ENCODE results near the gene DPF3. TPM values are rescaled to one million over a fixed set of nuclear protein-coding genes. Genes with fewer than 3 reads are reported as not detected.
A peak's percentile ranks its signal among the peaks of the same experiment; 100 is the strongest.

DPF3 gene
- total RNA-seq (2.2 TPM), polyA plus RNA-seq (0.71 TPM)

DNA sequence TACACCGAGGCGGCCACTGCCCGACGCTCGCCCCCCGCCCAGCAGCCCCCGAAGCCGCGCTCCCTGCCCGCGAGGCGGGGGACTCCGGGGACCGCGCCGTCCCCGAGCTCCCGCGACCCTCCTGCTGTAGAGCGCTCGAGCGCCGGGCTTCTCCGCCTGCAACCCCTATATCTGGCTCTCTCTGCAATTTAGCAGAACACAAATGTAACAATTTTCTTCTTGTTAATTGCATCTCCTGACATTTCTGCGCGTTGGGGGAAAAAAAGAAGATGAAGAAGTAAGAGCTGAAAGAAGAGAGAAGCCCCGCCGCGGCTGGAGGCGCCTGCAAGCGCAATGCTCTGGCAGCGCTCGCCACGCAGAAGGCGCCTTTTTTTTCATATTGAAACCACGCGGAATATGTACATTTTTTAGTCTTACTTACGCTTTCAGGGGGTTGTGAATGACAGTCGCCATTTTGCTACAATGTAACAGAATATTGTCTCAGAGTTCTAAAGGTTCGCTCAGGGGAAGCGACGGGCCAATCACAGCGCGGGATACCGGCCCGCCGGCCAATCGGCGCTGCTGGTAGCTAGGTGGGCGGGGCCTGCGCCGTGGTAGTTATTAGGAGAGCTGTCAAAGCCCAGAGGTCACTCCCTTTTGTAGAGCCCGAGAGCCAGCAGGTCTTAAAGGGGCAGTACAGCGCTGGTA lies at the start of gene DPF3:
TSS of gene DPF3 (minus strand) at position 466 of the 687 bp plus-strand sequence. CDS start at position 453, 13 bp downstream.
- under 1% methylated on average over 54 of the region's 54 CpGs for WGBS
- peak within 1 kb of the TSS; percentile 65 for H3K4me3 ChIP-seq (ENCODE audit: low read depth, low read length)
- H3K36me3 ChIP-seq (ENCODE audit: insufficient read depth), result no peaks in the 10 kb centered on the region
- peak; percentile 74 for DNase-seq (ENCODE audit: extremely low spot score)
- no peaks in the 10 kb centered on the region for H3K4me1 ChIP-seq (ENCODE audit: insufficient read depth)
- no peak within 1 kb of the TSS for H3K27ac ChIP-seq (ENCODE audit: low read depth)

DNA sequence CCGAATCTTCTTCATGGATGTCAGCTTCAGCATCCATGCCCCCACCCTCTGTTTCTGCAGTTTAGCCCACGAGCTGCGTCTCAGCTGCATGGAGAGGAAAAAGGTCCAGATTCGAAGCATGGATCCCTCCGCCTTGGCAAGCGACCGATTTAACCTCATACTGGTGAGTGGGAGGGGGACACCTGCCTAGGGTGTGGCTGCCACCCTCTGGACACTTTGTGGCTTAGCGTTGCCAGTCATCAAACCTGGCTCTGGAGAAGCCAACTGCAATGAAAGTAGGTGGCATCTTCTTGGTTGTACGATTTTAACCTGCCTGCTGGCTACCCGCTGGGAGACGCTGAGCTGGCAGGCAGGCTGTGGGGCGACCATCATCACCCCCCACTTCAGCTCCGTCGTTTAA lies 49.0 kb upstream of the DPF3 start:
- 93% methylated on average over 14 of the region's 14 CpGs for WGBS
- H3K4me3 ChIP-seq (ENCODE audit: low read depth, low read length), result no peak overlapping the region
- no peak for DNase-seq (ENCODE audit: extremely low spot score)
- H3K4me1 ChIP-seq (ENCODE audit: insufficient read depth), result no peaks in the 10 kb centered on the region
- H3K36me3 ChIP-seq (ENCODE audit: insufficient read depth), result no peaks in the 10 kb centered on the region
- no peak overlapping the region for H3K27ac ChIP-seq (ENCODE audit: low read depth)

DNA sequence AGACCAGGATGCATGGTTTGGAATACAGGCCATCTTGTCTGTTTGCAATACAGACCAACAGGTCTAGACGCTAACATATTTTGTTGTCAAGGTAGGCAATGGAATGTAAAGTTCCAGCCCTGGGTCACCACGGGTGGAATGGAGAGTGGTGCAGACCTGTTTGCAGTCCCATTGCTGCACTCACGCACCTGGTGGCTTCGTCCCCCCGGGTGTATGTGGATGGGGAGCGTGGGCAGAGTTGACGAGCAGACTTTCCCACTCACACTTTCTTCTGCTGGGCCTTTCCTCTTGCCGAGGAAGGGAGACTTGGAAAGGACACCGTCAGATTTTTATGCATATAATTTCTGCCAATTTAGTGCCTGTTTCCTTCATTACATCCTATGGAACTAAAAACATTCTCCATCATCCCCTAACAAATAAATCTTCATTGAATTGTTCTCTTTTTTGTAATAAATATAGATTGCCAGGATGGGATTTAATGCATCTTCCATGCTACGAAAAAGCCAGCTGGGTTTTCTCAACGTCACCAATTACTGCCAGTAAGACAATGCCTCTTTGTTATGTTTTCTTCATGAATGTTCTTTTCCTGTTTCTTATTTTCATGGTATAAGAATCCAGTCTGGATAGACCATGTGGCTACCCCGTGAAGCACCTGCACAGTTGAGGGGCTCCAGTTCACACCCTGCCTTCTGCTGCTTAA lies 47.5 kb upstream of the DPF3 start:
- H3K4me1 ChIP-seq (ENCODE audit: insufficient read depth), result no peaks in the 10 kb centered on the region
- no peak overlapping the region for H3K27ac ChIP-seq (ENCODE audit: low read depth)
- no peak overlapping the region for H3K4me3 ChIP-seq (ENCODE audit: low read depth, low read length)
- H3K36me3 ChIP-seq (ENCODE audit: insufficient read depth), result no peaks in the 10 kb centered on the region
- DNase-seq (ENCODE audit: extremely low spot score), result no peak
- 81% methylated on average over 12 of the region's 12 CpGs for WGBS

DNA sequence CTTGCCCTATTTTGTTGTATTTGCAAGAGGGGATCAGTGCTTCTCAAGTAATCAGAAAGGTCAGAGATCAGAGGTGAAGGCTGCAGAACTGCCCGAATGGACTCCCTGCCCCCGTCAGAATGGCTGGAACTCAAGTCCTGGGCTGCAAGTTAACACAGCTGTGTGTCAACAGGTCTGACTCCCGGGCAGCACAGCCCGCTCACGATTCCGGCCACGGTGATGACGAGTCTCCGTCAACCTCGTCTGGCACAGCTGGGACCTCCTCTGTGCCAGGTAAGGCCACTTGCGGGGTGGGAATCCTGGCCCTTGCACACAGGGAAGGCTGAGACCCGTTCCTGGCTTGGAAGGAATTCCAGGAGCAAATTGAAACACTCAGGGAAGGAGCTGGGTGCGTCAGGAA lies 45.7 kb upstream of the DPF3 start:
- H3K4me3 ChIP-seq (ENCODE audit: low read depth, low read length), result no peak overlapping the region
- H3K36me3 ChIP-seq (ENCODE audit: insufficient read depth), result no peaks in the 10 kb centered on the region
- no peaks in the 10 kb centered on the region for H3K4me1 ChIP-seq (ENCODE audit: insufficient read depth)
- 83% methylated on average over 13 of the region's 13 CpGs for WGBS
- no peak for DNase-seq (ENCODE audit: extremely low spot score)
- no peak overlapping the region for H3K27ac ChIP-seq (ENCODE audit: low read depth)

DNA sequence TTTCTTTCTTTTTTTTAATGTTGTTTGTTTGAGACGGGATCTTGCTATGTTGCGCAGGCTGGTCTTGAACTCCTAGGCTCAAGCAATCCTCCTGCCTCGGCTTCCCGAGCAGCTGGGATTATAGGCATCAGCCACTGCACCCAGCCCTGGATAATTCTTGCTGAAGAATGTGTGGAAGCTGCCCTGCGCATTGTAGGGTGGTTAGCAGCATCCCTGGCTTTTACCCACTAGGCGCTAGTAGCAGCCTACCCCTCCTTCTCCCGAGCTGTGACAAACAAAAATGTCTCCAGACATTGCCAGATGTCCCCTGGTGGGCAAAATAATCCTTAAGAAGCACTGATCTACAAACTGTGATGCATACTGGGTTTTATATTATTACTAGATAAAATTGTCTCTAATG lies 39.0 kb upstream of the DPF3 start:
- Histone ChIP-seq H3K27ac (ENCODE audit: low read depth) (no peak overlapping the region), H3K36me3 (ENCODE audit: insufficient read depth) (no peaks in the 10 kb centered on the region), H3K4me1 (ENCODE audit: insufficient read depth) (no peaks in the 10 kb centered on the region), H3K4me3 (ENCODE audit: low read depth, low read length) (no peak overlapping the region)
- DNase-seq (ENCODE audit: extremely low spot score), result no peak
- WGBS, result 85% methylated on average over 7 of the region's 7 CpGs

DNA sequence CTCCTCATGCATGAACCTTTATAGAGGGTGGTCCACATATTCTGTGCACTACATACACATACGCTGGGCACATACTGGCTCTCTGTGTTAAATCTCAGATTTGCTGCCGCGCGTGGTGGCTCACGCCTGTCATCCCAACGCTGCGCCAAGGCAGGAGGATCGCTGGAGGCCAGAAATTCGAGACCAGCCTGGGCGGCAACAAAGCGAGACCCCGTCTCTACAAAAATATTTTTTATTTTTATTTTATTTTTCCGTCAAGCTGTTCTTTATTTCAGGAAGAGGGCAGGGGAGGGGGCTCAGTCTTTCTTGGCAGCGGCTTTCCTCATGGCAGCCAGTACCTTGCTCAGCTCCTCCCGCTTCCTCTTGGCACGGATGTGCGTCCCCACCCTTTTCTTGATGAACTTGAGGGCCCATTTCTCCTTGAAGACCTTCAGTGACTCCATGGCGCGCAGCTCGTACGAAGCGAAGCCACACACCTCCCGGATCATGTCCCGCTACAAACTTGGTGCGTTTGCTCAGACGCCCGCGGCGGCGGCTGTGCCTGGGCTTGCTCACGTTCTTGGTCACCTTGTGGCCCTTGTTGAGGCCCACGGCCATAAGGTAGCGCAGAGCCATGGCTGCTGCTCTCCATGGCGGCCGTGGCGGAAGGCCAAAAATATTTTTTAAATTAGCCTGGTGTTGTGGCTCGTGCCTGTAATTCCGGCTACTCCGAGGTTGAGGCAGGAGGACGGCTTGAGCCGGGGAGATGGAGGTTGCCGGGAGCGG lies 35.6 kb upstream of the DPF3 start:
- DNase-seq (ENCODE audit: extremely low spot score), result no peak
- no peak overlapping the region for H3K4me3 ChIP-seq (ENCODE audit: low read depth, low read length)
- WGBS, result 92% methylated on average over 43 of the region's 43 CpGs
- no peak overlapping the region for H3K27ac ChIP-seq (ENCODE audit: low read depth)
- H3K4me1 ChIP-seq (ENCODE audit: insufficient read depth), result no peaks in the 10 kb centered on the region
- H3K36me3 ChIP-seq (ENCODE audit: insufficient read depth), result no peaks in the 10 kb centered on the region

DNA sequence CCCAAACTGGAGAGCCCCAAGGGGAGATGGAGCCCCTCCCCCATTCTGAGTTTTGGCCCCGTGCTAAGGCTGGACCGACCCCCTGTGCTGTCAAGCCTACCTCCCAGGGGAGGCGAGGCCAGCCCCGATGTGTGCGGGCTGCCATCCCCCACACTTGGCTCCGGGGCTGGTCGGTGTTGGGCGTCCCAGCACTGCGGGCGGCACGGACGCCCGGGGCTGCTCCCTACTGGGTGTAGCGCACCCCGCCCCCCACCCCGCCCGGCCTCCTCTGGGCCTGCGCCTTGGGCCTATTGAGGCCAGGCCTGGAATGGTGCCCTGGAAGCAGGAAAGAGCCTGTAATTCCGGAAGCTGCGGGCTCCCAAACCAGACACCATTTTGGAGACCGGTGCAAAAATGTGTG lies 35.0 kb upstream of the DPF3 start:
- Histone ChIP-seq H3K27ac (ENCODE audit: low read depth) (no peak overlapping the region), H3K4me1 (ENCODE audit: insufficient read depth) (no peaks in the 10 kb centered on the region), H3K36me3 (ENCODE audit: insufficient read depth) (no peaks in the 10 kb centered on the region), H3K4me3 (ENCODE audit: low read depth, low read length) (no peak overlapping the region)
- no peak for DNase-seq (ENCODE audit: extremely low spot score)
- 88% methylated on average over 21 of the region's 21 CpGs for WGBS

DNA sequence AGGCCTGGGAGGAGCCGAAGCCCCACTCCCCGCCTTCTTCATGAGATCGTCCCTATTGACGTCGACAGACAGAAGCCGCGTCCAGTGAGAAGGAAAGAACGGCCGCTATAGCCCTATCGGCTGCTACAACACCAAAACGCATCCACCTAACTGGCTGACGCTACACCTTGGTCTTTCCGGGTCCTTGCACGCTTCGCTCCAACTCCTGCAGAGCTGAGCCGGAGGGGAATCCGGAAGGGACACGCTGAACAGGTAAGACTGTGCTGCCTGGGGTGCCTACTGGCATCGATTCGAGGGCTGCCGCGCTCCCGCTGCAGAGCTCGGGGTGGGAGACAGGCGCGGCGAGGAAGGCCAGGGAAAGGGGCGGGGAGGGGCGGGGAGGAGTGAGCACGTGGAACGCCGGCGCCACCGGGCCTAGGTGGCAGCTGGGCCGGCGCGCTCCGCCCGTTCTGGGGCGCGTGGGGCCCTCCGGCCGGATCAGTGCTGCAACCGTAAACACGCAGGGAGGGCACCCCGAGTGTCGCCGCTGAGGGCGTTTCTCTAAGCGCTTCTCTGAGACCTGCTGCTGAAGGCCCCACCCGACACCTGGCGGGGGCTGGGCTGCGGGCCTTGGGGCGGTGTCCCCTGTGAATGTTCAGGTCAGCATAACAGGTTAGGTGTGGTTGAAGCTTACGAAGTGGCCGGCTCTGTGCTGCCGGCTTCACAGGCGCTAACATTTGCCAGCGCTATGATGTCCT lies 32.6 kb upstream of the DPF3 start, which contains the start of gene DCAF4:
TSS of gene DCAF4 (plus strand) at position 173 of the 737 bp plus-strand sequence. CDS start 11,515 bp downstream, outside the sequence.
- under 1% methylated on average over 59 of the region's 59 CpGs for WGBS
- Histone ChIP-seq H3K4me1 (ENCODE audit: insufficient read depth) (no peaks in the 10 kb centered on the region), H3K27ac (ENCODE audit: low read depth) (no peak within 1 kb of the TSS), H3K36me3 (ENCODE audit: insufficient read depth) (no peaks in the 10 kb centered on the region), H3K4me3 (ENCODE audit: low read depth, low read length) (peak within 1 kb of the TSS; percentile 69)
- peak; percentile 92 for DNase-seq (ENCODE audit: extremely low spot score)

DNA sequence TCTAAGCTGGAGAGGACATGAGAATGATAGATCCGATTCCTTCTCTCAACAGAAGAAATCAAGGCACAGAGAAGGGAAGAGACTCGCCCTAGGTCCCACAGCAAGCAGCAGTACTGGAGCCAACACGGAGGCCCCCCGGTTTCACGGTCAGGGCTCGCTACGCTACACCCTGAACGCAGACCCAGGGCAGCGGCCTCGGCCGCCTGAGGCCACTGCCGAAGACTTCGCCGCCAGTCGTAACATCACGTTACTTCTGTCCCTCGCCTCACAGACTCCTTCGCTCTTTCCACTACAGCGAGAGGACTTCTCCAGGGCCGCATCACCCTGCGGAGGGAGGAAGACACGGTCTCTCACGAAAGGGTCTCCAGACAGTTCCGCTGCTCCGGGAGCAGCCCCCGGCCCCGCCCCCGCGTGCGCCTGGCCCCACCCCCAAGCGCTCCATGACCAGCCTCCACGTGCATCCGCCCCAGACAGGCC lies 32.0 kb upstream of the DPF3 start:
- H3K4me3 ChIP-seq (ENCODE audit: low read depth, low read length), result peak overlapping the region; percentile 69
- H3K27ac ChIP-seq (ENCODE audit: low read depth), result no peak overlapping the region
- H3K36me3 ChIP-seq (ENCODE audit: insufficient read depth), result no peaks in the 10 kb centered on the region
- H3K4me1 ChIP-seq (ENCODE audit: insufficient read depth), result no peaks in the 10 kb centered on the region
- no peak for DNase-seq (ENCODE audit: extremely low spot score)
- WGBS, result 4% methylated on average over 33 of the region's 33 CpGs

DNA sequence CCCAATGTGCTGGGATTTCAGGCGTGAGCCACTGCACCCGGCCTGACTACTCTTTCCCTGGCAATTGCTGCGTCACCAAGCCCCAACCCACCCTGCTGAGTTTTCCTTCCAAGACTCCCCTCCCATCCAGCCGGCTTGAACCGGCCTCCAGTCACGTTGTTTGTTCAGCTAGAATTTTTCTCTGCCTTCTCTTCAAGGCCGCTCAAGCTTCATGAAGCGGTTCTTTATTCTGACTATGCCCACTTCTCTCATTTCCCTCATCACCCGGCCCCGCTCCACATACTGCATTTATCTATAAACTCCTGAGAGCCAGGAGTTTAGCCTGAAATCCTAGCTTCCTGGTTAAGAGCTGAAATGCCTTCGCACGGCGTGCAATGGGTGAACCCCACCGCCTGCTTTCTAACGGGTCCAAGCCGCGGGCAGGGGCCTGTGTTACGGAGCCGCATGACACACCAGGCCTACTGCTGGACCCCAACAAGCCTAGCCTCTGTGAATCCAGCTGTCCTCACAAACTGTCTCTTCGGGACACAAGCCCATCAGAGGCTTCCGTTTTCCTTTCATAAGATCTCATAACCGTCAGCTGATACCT lies 31.4 kb upstream of the DPF3 start:
- Histone ChIP-seq H3K27ac (ENCODE audit: low read depth) (no peak overlapping the region), H3K4me3 (ENCODE audit: low read depth, low read length) (no peak overlapping the region), H3K4me1 (ENCODE audit: insufficient read depth) (no peaks in the 10 kb centered on the region), H3K36me3 (ENCODE audit: insufficient read depth) (no peaks in the 10 kb centered on the region)
- 80% methylated on average over 22 of the region's 22 CpGs for WGBS
- DNase-seq (ENCODE audit: extremely low spot score), result no peak

DNA sequence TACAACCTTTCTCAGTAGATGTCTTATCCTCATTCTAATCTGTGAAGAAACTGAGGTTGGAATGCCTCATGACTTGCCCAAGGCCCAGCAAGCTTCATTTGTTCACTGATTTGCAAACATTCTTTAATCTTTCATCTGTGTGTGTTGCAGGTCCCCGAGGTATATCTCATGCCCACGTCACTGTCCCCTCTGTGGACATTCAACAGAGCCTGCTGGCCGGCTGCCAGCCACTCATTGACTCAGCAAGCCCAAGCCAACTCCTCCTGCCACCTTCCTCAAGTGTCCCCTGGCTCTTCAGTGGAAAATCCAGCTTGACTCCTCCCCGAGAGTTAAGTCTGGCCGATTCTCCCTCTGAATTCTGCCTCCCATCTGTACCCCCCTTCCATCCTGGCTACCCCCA lies 30.4 kb upstream of the DPF3 start:
- H3K27ac ChIP-seq (ENCODE audit: low read depth), result no peak overlapping the region
- WGBS, result 58% methylated on average over 5 of the region's 5 CpGs
- H3K36me3 ChIP-seq (ENCODE audit: insufficient read depth), result no peaks in the 10 kb centered on the region
- no peaks in the 10 kb centered on the region for H3K4me1 ChIP-seq (ENCODE audit: insufficient read depth)
- no peak overlapping the region for H3K4me3 ChIP-seq (ENCODE audit: low read depth, low read length)
- no peak for DNase-seq (ENCODE audit: extremely low spot score)

DNA sequence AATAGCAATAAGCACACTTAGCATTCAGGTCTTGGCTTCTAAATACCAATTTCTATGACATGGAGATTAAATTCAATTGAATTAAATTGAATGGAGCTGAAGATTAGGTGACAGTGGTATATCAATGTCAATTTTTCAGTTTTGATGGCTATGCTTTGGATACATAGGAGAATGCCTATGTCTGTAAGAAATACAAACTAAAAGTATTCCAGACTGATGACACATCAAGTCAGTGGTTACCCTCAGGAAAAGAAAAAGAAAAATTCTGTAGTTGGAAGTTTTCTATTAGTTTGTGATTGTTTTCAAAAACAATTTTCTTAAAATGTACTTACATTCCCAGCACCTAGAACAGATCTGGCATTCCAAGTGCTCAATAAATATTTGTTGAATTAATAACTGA lies 27.5 kb upstream of the DPF3 start:
- Histone ChIP-seq H3K4me3 (ENCODE audit: low read depth, low read length) (no peak overlapping the region), H3K4me1 (ENCODE audit: insufficient read depth) (no peaks in the 10 kb centered on the region), H3K27ac (ENCODE audit: low read depth) (no peak overlapping the region), H3K36me3 (ENCODE audit: insufficient read depth) (no peaks in the 10 kb centered on the region)
- no peak for DNase-seq (ENCODE audit: extremely low spot score)

DNA sequence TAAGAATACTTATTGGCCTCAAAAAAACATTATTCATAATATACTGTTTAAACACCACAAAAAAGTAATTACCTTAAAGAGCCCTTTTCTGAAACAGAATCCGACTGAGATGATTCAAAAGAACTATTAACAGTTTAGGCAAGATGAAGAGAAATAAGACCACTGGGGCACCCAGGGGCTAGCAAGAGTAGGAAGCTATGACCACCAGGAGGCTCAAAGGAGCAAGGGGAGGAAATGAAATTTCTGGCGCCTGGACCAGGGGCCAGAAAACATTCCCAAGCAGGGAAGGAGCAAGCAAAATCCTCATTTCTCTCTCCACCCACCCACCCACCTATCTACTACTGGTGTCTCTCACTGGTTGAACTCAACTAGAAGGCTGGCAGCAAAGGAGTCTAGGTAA lies 26.1 kb upstream of the DPF3 start:
- no peak overlapping the region for H3K27ac ChIP-seq (ENCODE audit: low read depth)
- 86% methylated on average over 2 of the region's 2 CpGs for WGBS
- DNase-seq (ENCODE audit: extremely low spot score), result no peak
- no peaks in the 10 kb centered on the region for H3K4me1 ChIP-seq (ENCODE audit: insufficient read depth)
- H3K36me3 ChIP-seq (ENCODE audit: insufficient read depth), result no peaks in the 10 kb centered on the region
- no peak overlapping the region for H3K4me3 ChIP-seq (ENCODE audit: low read depth, low read length)
